Endothelial cell (in vitro differentiated cells): ENCODE measurements around the gene APOC1. TPM values are rescaled to one million over a fixed set of nuclear protein-coding genes. Genes with fewer than 3 reads are reported as not detected.

Experiments
- total RNA-seq: library from RNA; stranded (reverse); fragmentation: NEBNext Ultra II Directional; extraction: Animal tissue kit (Norgen Biotek cat#: 25700); gene quantifications from one replicate; pipeline ENCODE4 v1.2.1, GENCODE V29; 2021; ENCODE audit not compliant: unreplicated experiment

APOC1 gene
- total RNA-seq, 1 donor from 2014 or later = 44.8 TPM

Other genes starting within 250 kb of the APOC1 start
- 3.7 TPM for gene CEACAM19, start 243.1 kb upstream of the APOC1 start, total RNA-seq
- gene CEACAM16, start 215.5 kb upstream of the APOC1 start, total RNA-seq = not detected
- 1.9 TPM for gene BCL3, start 165.9 kb upstream of the APOC1 start, total RNA-seq
- gene CBLC, start 136.7 kb upstream of the APOC1 start, total RNA-seq = 0.85 TPM
- 6.9 TPM for gene BCAM, start 105.5 kb upstream of the APOC1 start, total RNA-seq
- 342 TPM for gene NECTIN2, start 68.3 kb upstream of the APOC1 start, total RNA-seq
- 60.5 TPM for gene TOMM40, start 23.4 kb upstream of the APOC1 start, total RNA-seq
- gene APOE, start 8.8 kb upstream of the APOC1 start, total RNA-seq = 258 TPM
- gene APOC4, start 27.6 kb downstream of the APOC1 start, total RNA-seq = not detected
- not detected for gene APOC2, start 31.4 kb downstream of the APOC1 start, total RNA-seq
- gene CLPTM1, start 40.8 kb downstream of the APOC1 start, total RNA-seq = 144 TPM
- 8.2 TPM for gene RELB, start 86.9 kb downstream of the APOC1 start, total RNA-seq
- gene CLASRP, start 124.4 kb downstream of the APOC1 start, total RNA-seq = 72.2 TPM
- 0.54 TPM for gene ZNF296, start 161.9 kb downstream of the APOC1 start, total RNA-seq
- gene GEMIN7, start 164.7 kb downstream of the APOC1 start, total RNA-seq = 30.8 TPM
- gene PPP1R37, start 178.6 kb downstream of the APOC1 start, total RNA-seq = 34.7 TPM
- gene NKPD1, start 246.4 kb downstream of the APOC1 start, total RNA-seq = 0.67 TPM